Measurements from ENCODE around the gene ITPRIP.

Gene ITPRIP

DNA sequence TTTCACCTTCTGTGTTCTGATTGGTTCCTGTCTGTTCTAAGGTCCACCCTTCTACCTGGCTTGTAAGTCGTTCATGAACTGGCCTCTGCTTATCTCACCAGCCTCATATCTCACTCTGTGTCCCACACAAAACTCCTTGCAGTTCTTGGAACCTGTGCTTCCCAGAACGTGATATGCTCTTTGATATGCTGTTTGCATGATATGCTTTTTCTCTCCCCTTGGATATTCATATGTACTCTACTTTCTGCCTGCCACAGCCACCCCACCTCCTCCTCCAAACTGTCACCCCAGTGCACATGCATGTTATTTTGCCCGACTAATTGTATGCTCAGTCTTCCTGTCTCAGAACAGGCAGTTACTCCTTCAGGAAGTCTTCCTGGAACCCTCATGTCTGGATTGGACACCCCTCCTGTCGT is 1.9 kb upstream of the ITPRIP start:
- no peak for DNase-seq (ENCODE audit: low read depth)

DNA sequence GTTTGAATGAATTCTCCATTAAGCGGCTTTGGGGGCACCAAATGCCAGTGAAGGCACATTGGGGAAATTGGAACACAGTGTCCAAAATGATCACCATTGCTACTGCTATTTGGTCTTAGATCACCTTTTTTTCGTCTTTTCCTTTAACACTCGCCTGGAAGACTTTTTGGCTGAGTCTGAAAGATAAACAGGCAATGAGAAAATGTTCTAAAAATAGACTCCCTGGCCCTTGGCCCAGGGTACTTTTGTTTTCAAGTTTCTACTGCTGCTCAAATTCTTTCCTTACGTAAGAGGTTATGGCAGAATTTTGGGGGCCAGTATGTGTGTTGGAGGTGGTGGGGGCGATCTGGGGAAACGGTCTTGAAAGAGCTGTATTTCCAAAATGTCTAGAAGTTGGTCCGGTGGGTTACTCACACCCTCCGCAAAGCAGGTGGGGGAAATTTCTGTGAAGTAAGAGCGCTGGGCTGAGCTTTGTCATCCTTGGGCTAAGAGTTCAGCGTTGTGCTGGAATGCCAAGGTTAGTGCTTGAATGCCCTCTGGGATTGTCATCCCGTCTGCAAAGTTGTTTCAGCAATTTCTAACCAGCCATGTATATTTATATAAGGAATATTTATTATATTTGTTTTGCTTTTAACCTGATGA is 1.3 kb upstream of the ITPRIP start:
- DNase-seq (ENCODE audit: low read depth), result no peak

DNA sequence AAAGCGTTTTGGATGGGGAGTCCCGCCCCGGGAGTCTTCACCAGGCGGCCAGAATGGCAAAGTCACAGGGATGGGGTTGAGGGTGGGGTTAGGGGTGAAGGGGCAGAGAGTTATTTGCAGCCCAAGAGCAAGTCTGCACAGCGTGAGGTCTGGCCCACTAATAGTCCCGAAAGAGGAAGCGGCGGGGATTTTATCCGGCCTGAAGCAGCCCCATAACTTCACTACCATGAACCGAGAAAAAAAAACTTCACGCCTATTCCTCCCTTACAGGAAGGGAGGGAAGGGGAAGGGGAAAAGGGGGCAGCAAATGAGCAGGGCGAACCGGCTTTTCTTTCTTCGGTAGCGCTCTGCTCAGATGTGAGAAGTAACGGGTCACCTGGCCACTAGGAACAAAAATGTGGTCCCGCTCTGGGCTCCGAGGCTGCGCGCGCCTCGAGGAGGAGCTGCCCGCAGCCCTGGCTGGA is 712 bp downstream of the ITPRIP start:
- no peak for DNase-seq (ENCODE audit: low read depth)

DNA sequence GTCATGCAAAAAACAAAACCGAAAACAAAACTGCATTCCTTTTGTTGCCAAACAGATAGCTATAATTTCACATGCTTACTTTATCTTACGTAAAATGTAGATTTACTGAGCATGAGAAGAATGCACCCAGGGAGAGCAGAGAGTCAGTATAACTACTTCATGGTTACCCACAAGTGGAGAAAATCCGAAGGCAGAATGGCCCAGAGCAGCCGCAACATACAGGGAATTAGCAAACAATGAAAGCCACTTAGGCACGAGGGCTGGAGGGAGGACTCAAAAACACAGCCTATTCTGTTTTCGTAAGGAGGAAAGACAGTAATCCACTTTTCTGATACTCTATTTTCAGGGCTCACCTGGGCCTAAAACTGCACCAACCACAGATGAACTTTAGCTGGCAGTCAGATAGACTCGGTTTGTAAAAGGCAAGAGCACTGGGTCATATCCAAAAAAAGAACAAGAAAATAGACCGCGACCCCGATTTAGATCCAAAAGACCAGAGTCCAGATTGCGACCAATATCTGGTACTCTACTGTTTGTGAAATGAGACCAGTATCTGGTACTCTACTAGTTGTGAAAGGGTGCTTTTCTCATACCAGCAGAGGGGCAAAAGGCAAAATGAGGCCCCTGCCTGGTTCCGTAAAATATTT is 1.3 kb downstream of the ITPRIP start:
- no peak for DNase-seq (ENCODE audit: low read depth)

DNA sequence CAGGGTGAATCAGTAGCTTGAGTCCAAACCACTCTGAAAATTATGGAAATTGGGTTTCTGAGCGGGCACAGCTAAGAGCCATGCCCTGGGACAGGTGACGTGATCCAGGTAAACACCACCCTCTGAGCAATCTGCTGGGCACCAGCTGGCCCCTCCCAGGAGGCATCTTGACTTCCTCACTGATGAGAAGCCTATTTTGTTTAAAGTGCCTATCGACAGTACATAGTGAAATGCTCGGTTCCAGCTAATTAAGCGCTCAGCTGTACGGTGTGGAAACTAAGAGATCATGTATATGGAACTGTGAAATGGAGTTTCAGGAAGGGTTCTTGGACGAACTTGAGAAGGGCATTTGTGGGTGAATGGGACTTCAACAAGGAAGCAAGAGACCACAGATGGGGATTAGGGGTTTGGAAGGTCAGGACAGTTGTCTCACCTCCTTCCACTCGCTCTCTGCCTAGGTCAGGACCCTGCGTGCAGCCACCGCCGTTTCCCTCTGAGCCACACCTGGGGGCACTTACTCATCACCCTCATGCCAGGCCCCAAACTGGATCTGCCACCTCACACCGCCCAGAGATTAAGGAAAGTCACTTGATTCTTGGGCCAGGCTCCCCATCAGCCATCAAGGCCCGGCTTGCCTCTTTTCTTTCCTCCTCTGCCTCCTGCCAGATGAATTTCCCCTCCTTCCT is 3.2 kb downstream of the ITPRIP start:
- no peak for DNase-seq (ENCODE audit: low read depth)

DNA sequence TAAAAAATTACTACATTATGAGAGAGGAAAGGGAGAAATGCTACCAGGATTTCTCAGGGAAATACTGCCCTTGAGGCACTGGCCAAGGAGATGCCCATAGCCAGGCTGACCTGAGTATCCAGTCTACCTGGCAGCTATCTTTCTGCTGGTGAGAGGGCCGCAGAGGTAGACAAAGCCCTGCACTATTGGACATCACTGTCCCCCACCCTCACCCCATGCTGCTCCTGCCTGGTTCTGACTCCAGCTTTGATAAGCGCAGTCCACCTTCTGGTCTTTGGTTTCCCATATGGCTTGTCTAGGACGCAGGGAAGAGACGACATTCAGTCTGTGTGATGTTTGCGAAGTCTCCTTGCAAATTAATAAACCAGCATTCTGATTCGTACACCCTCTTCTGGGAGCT is 3.7 kb downstream of the ITPRIP start:
- DNase-seq (ENCODE audit: low read depth), result no peak

DNA sequence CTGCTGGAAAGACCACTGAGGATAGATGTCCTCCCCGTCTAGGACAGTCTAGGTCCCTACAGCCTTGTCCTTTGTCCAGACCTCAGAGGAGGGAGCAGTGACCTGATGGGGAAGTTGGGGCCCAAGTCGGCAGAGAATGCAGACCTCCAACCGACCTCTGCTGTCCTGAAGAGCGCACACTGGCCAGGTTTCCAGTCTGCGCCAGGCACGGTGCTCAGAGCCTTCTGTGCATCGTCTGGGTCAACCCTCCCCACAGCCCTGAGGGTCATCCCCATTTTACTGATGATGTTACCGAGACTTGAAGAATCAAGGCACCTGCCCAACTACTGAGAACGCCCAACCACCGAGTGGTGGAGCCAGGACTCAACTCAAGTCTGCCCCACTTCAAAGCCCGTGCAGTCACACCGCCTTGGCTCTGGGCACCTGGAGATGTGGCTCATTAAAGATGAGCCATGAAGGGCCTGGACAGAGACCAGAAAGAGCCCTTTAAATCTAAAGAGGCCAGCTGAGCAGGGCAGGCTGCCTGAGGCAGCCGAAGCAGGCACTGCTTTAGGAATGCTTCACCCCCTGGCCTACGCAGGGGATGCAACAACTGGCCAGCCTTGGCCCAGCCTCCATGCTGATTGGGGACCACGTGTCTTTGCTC is 4.4 kb downstream of the ITPRIP start:
- DNase-seq (ENCODE audit: low read depth), result no peak

DNA sequence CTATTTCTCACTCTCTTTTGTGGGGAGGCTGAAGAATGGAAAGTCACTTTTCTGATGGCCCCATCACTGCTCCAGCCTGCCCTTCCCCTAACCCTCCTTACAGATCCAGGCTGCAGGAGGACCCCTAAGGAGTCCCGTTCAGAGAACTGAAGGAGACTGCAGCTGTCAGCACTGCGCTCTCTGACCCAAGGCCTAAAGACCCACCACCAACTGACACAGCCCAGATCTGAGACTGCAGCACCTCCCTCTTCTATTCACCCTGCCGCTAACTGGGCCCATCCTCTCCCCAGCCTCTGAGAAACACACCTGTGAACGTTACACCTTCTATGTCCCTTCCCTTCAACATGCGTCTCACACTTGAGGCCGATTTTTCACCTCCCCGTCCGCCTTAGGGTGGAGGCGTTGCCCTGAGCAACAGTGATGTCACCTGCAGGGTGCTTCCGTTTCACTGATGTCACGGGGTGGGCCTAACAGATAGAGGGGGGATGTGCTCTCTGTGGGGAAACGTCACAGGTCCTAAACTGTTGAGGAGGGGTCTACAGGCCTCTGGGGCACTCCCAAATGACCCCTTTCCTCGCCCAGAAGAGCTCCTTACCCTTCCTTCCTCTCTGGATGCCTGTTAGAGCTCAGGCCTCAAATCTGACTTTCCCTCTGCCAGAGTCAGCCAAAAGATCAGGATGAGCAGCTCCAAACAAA is 5.1 kb downstream of the ITPRIP start:
- peak; percentile 34 for DNase-seq (ENCODE audit: low read depth)

DNA sequence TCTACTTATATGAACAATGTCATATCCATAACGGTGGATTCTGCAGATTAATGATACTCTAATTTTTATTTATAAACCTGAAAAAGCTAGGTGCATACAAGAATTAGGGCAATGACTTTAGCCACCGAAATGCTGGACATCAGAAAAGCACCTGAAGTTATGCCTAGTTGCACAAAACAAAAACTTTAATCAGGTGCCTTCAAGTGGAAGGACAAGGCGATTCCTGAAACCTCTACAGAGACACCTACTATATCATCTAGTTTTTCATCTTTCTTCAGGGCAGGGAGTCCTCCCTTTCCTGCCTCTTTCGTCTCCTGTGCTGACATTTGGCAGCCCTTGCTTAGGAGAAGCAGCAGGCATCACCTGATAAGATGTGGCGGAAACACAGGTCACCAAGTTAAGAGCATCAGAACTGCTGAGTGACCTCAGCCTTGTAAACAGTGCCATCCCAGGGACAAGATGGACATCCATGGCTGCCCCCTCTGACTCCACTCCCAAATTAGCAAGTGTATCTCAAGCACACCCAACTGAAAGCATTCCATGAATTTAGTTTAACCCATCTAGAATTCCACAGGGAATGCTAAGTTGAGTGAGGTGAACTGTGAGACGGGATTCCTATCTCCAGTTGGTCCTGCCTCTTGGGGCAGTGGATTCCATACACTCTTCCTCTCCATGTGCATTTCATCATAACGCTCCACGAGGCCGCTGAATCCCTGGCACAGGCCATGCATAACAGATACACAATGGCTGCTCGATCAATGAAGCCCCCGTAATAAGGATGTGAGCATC is 5.8 kb downstream of the ITPRIP start:
- DNase-seq (ENCODE audit: low read depth), result no peak

DNA sequence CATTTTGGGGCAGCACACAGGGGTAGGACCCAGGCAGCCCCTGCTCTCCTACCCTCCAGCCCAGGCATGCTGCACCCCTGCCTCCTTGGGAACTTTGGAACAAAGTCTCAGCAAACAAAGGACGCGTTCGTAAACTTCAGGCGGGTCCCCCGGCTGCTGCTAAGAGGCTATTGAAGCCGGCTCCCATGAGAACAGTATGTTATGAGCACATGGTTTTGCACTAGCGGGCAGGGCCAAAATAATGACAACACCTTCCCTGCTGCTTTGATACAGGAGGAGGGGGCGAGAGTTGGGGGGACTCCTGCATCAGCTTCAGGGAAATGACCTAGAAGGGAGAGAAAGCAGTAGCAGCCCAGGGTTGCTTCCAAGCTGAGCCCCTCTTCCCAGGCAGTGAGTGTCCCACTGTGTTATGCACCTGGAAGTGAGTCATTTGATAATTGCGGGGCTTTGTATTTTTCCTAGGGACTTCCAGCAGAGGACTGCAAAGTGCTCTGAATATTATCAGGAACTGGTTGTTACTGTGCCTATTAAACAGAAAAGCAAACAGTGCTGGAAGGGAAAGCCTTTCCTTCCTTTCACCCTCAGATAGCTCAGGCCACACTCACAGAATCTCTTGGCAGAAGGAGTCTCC is 6.9 kb downstream of the ITPRIP start:
- DNase-seq (ENCODE audit: low read depth), result no peak

DNA sequence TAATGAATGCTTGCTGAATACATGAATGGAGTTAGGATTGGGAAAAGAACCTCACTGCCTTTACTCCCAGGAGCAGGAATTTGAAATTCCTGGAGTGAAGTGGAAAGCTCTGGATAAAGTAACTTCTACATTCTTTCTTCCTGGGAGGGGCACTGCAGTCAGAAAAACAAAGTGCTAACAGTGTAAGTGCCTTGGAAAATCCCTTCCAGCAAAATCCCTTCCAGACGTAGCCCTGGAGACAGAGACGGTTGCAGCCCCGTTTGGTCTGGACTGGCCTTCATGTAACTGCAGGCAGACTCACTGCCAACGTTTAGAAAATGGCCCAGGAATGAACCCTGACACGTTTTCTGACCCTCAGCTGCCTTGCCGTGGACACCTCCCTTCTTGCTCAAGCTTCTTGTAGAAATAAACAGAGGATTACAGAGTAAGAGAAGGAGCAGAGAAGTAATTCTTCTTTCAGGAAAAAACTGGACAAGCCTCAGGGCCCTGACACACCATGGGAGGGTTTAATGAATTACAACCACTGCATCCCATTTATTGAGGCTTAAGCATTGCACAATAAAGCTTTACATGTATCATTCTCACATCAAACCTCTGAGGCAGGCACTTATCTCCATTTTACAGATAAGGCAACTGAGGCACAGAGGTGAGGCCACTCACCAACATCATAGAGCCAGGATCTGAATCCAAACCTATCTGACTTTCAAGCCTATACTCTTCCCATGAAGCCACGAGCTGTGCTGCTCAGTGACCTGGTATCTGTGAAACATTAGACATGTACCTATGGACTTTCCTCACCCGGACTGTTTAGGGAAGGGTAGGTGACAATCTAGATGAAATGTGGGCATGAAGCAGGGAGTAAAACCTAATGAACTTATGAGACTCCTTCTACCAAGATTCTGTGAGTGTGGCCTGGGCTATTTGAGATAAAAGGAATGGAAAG is 7.8 kb downstream of the ITPRIP start:
- DNase-seq (ENCODE audit: low read depth), result no peak

DNA sequence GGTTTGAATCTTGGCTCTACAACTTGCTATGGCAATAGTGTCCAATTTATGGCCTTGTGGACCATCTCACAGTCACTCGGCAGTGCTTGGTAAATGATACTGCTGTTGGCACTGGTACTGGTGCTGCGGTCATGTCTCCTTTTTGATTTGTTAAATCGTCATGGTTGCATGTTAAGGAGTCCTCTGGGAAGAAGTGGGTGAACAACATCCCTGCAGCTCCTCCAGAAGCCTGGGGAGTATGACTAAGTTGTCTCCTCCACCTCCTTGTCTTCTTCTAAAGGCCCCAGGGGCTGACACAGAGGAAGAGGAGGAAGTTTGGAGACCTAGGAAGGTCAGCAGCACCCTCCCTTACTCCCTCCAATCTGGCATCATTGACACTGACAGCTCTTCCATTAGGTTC is 8.5 kb downstream of the ITPRIP start:
- DNase-seq (ENCODE audit: low read depth), result no peak

DNA sequence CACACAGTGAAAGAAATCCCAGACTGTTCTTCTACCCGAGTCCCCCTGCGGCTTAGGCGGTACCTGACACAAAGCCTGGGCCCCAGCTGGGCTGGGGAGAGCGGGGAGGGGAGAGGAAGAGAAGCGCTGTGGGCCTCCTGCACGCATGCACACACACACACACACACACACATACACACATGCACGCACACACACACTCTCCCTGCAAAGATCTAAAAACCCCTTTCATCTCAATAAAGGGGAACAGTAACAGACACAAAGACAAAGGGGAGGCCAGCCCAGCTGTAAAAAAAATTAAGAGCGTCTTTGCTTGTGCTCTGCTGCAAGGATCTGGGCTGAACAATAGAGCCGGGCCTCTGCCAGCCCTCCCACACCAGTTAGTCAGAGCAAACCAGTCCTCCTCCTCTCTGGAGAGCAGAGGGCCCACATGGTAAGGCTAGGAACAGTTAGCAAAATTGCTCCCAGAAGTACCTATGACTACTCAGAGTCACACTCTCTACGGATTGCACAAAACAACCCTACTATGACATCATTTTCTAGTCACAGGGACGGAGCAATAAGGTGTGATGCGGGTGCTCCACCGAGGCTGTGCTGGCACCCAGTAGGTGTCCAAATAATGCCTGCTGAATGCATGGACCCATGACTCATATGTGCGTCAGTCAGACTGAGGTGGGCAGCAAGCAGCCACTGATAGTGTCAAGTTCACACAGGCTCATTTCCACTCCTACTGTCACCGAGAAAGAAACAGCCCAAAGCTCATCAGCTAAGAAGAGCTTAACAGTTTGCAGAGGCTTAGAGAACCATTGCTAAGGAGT is 9.2 kb downstream of the ITPRIP start:
- peak; percentile 71 for DNase-seq (ENCODE audit: low read depth)

DNA sequence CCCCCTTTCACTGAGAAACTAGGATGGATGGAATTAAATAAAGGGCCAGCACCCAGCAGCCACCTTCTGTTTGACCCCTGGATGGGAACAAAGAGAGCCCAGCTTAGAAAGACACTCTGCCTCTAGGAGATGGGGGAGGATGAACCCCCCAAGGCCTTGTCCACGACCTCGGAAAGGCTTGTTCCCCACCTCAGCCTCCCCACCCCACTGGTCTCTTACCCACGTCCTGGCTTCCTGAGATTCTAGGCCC is 9.7 kb downstream of the ITPRIP start:
- no peak for DNase-seq (ENCODE audit: low read depth)

DNA sequence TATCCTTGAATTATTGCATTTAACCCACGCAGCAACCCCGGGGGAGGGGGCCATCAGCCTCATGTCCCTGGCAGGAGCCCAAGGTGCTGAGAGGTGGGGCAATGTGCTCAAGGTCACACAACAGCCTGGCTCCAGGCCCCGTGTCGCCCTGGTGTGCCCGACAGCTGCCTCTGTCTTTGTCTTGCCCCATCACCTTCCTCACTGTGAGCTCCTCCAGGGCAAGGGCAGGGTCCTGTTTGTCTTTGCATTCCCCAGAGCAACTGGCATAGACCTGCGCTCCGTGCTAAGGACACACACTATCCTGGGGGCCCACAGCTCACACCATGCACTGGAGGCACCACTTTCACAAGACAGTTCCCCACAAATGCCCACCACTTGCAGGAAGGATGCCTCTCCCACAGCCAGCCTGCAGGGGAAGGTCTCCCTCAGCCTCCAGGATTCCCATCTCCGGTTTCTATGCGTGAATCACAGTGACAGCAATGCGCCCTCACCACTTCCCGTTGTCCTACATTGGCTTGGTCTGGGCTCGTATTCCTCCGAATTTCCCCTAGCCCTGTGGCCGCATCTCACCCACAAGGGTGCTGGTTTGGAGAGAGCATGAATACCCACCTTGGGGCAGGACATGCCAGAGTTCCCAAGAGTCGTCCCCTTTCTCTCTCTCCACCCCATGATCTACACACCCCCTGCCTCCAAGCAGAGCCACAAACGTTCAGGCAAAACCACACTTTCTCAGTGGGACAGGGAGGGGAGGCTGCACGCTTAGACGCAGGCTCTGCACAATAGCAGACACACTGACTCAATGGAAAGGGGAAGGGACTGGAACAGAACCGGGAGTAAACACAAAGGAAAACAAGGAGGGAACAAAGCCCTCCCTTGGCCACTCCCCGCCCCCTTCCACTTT is 10.3 kb downstream of the ITPRIP start:
- no peak for DNase-seq (ENCODE audit: low read depth)

DNA sequence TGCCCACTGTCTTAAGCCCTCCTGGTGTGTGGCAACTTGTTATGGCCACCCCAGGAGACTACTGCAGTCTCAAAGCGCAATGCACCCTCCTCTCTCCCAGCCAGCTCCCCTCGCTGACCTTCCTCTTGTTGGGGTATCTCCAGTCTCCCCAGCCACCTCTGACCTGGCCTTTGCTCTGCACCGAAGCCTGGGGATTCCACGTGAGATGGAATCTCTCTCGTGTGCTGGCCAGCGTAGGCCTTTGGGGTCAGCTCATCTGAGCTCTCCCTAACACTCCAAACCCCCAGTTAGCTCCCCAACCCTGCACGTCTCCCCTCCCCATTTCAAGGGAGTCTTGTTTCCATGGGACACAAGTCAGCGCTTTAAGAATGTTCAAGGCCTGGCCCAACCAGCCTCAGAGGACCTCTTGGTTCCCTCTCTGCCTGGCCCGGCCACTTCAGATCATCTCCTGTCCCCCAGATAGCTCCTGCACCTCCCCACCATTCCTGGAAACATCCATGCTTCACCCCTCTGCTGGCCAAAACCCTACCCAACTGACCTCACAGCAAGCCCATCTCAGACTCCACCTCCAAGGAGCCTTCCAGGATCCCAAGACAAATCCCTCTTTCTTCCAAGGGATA is 11.2 kb downstream of the ITPRIP start:
- no peak for DNase-seq (ENCODE audit: low read depth)

Measured in activated T-helper 9 cell treated with anti-CD3 and anti-CD28 coated beads, Interleukin-2, amount 50 U/mL, for 16 hours (primary cell).